ENCODE measurements around the gene CALY.
"Not testable (repeated sequence)": the region's sequence is repeated elsewhere in the genome, so short reads cannot be mapped to it uniquely, and the experiment has no call there.

CALY gene, protein sequence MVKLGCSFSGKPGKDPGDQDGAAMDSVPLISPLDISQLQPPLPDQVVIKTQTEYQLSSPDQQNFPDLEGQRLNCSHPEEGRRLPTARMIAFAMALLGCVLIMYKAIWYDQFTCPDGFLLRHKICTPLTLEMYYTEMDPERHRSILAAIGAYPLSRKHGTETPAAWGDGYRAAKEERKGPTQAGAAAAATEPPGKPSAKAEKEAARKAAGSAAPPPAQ

DNA sequence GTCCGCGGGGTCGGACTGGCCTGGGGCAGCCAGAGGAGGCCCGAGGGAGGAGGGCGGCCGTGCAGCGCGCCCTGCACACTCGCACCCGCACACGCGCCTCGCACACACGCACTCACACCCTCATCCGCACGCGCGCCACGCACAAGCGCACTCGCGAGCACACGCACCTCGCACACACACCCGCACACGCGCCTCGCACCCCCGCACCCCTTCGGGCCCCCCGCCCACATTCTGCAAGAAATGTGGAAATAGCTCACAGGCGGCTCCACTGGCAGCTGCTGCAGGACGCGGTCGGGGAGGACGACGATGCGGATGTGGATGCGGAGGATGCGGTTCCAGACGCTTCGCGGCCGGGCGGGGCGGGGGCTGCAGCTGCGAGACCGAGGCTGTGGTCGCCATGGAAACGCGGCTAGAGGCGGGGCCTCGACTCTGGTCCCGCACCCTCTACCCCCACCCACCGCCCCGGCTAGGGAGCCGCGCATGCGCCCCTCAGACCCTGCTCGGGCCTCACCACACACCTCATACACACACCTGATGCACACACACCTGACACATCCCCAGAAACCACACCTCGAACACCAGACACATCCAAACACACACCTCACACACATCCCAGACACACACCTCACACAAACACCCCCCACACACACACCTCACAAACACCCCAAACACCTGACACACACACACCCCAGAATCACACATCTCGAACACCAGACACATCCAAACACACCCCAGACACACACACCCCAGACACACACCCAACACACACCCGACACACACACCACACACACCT lies at the start of gene CALY:
CALY (minus strand) TSS at position 320 of the 793 bp plus-strand sequence. CDS start 7,907 bp downstream, outside the sequence.
- no peak for DNase-seq (ENCODE audit: low read depth)

DNA sequence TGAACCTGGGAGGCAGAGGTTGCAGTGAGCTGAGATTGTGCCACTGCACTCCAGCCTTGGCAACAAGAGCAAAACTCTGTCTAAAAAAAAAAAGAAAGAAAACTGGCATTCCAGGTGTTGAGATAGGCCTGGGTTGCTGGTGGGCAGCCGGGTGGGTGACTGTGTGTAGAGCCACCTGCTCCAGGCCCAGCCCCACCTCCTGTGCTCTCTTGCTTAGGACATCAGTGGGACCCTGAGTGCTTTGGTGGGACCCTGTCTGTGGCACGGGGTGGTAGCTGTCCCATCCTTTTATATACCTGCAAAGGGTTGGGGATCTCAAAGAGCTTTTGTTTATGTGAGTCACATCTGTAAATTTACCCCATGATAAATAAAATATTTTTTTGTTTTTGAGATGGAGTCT lies 48.5 kb upstream of the CALY start:
- DNase-seq (ENCODE audit: low read depth) = no peak

DNA sequence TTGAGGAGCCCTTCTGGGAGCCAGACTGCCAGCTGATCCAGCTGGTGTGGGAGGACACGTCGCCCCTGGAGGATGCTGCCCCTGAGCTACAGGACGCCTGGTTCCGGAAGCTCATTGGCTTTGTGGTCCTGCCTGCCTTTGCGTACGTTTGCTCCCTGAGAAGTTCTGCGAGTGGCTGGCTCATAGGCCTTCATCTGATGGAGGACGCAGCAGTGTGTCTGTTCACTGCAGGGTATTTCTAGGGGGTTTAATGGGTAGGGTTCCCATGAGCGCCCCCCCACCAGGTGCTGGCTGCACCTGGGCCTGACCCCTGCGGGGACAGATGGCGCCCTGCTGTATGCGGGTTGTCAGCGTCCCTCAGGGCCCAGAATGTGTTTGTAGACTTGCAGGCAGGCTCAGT lies 47.4 kb upstream of the CALY start:
- no peak for DNase-seq (ENCODE audit: low read depth)

GRCh38 chr10:133383551-133383950 lies 46.9 kb upstream of the CALY start:
- no peak for DNase-seq (ENCODE audit: low read depth)

DNA sequence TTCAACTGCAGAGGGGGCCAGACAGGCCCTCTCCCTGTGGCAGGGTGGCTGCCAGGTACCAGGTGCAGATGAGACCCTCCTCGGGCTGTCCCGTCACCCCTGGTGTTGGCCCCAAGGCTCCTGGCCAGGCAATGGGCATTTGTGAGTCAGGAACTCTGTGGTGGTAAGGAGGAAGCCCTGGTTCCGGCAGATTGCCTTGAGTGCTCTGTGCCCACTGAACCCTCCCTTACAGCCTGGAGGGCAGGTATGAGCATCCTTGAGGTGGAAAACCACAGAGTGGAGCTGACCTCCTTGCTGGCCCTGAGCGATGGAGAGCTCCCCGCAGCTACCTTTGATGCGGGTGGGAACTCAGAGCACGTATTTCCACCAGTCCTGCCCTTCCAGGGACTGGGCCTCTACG lies 44.3 kb upstream of the CALY start:
- no peak for DNase-seq (ENCODE audit: low read depth)

DNA sequence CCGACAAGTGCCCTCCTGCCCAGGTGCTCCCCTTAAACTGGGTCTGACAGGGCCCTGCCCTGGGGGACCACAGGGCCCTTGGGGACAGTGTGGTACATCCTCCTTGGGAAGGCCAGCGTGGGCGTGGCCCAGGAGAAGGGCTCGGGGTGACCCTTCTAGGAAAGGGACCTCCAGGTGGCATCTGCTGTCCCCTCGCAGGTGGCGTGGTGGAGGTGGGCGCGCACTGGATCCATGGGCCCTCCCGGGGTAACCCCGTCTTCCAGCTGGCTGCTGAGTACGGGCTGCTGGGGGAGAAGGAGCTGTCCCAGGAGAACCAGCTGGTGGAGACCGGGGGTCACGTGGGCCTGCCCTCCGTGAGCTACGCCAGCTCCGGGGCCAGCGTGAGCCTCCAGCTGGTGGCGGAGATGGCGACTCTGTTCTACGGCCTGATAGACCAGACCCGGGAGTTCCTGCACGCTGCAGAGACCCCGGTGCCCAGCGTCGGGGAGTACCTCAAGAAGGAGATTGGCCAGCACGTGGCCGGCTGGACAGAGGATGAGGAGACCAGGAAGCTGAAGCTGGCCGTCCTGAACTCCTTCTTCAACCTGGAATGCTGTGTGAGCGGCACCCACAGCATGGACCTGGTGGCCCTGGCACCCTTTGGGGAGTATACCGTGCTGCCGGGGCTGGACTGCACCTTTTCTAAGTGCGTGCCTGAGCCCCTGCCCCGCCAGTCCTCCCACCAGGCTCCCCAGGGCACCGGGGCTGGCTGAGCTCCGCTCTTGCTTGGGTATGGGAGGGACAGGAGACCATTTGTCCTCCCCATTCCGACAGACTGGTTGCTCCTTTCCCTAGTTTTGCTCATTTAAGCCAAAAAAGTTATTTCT lies 43.3 kb upstream of the CALY start:
- no peak for DNase-seq (ENCODE audit: low read depth)

DNA sequence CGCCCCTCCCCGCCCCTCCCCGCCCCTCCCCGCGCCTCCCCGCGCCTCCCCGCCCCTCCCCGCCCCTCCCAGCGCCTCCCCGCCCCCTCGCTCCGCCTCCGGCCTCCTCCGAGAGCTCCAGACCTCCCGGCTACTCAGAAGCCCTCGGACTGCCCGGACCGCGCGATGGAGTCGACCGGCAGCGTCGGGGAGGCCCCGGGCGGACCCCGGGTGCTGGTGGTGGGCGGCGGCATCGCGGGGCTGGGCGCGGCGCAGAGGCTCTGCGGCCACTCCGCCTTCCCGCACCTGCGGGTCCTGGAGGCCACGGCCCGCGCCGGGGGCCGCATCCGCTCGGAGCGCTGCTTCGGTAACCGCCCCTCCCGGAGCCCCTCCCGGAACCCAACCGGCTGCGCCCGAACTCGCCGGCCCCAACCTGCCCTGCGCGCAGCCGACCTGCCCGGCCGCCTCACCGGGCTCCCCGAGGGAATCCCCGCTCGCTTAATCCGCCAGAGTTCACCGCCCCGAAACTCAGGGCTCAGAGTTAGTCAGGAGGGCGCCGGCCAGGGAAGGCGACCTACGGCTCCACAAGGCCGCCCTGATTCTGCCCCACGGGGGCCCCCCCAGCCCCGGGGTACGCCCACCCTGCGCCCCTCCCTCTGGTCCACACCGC lies 42.6 kb upstream of the CALY start, which contains the start of gene PAOX:
PAOX (plus strand) TSS at position 111 of the 649 bp plus-strand sequence; CDS start at position 166, 55 bp downstream.
- DNase-seq (ENCODE audit: low read depth) = no peak

- DNase-seq (ENCODE audit: low read depth) = no peak
Measured at GRCh38 chr10:133378251-133379096, 41.8 kb upstream of the CALY start.

DNA sequence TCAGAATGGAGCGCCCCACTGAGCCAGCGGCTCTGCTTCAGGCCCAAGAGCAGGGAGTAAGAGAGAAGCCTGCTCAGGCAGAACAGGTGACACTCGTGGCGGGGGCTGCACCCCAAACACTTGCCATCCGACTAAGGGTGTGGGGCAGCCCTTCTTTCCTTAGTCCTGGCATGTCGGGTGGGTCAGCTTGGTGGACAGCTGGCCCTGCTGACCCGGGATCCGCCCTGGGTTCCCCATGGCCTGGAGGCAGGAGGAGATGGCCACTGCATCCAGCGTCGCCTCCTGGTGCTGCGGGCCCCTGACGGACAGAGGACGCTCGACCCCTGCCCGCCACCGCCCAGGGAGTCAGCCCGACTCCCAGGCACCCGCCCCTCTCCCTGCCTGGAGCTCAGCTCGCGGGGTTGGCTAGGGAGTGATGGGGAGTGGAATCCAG lies 41.1 kb upstream of the CALY start:
- no peak for DNase-seq (ENCODE audit: low read depth)

GRCh38 chr10:133377025-133377817 lies 40.5 kb upstream of the CALY start:
- no peak for DNase-seq (ENCODE audit: low read depth)

- not testable (repeated sequence) for DNase-seq (ENCODE audit: low read depth)
Measured at GRCh38 chr10:133376183-133376582, 39.5 kb upstream of the CALY start.

- no peak for DNase-seq (ENCODE audit: low read depth)
Measured at GRCh38 chr10:133375357-133376115, 38.8 kb upstream of the CALY start.

DNA sequence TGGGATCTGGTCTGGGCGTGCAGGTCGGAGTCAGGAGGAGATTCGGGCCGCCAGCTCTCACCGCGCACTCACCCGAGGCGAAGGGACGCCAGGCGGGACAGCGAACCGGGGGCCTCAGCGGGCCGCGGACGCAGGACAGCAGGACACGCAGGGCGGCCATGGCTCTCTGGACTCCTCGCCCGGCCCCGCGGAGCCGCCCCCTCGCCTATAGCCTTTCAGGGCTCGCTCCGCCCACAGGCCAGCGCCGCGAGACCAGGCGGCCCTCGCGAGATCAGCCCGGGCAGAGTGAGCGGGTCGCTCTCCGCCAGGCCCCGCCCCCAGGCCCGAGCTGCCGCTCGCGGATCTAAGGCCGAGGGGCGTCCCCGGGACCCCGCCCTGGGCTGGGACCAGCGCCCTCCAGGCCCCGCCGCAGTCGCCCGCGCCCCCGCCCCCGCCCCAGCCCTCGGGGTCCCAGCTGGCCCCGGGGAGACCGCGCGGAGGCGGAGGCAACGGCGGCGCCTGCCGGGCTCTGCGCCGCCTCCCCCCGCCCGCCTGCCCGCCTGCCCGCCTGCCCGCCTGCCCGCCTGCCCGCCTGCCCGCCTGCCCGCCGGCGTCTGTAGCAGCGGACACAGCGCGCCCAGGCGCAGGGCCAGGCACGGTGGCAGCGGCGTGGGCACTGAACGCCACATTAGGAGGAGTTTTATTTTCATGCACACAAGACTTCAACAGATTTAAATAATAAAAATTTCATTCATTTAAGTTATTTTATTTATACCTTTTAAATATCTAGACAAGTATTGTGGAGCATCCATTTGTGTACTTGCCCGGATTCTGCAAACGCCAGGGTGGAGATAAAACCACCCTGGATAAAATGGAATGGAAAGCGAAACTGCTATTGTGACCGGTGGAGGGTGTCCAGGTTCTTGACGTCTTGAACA lies 36.7 kb upstream of the CALY start, which contains the start of gene ECHS1:
ECHS1 (minus strand) TSS at position 181 of the 917 bp plus-strand sequence; CDS start at position 160, 21 bp downstream.
- peak; percentile 46 for DNase-seq (ENCODE audit: low read depth)

DNA sequence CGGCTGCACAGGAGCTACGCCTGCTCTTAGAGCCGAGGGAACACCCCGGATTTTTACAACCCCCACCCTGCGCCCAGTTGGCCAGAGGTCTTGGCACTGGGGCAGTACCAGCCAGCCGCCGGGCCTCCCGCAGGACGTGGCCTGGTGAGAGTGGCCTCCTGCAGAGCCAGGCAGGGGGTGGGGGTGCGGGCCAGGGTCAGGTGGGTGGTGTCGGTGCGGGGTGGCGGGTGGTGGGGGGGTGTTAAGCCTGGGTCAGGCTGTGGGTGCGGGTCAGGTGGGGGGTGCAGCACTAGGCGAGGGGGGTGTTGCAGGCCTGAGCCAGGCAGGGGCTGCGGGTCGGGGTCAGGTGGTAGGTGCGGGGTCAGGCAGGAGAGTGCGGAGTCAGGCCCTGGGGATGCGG lies 35.8 kb upstream of the CALY start:
- no peak for DNase-seq (ENCODE audit: low read depth)

- DNase-seq (ENCODE audit: low read depth) = no peak
Measured at GRCh38 chr10:133370030-133370786, 33.5 kb upstream of the CALY start.

DNA sequence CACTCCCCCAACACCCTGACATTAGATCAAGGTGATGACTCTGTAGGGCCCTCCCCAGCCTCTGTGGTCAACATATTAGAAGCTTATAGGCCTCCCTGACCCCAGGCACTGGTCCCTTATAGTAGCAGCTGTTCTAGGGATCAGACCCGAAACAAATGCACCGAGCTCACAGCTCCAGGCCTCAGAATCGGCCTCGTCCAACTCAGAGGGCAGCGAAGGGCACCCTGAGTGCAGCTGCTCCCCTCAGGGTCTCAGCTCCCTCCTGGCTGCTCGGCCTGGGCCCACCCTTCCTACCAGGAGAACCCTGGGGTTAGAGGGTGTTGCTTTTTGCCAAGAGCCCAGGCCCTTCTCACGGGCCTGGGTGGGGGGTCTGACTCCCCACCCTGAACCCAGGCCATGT lies 31.5 kb upstream of the CALY start:
- no peak for DNase-seq (ENCODE audit: low read depth)

GRCh38 chr10:133367461-133367860 lies 30.8 kb upstream of the CALY start:
- not testable (repeated sequence) for DNase-seq (ENCODE audit: low read depth)
